Measurements from ENCODE around the gene CDKL4. TPM values are rescaled to one million over a fixed set of nuclear protein-coding genes. Genes with fewer than 3 reads are reported as not detected.
"Not testable (repeated sequence)": the region's sequence is repeated elsewhere in the genome, so short reads cannot be mapped to it uniquely, and the experiment has no call there.

CDKL4 gene
- polyA plus RNA-seq, 10 donors, result 0.08 to 0.52 (median 0.27) TPM; not detected in 3

GRCh38 chr2:39179974-39180960, 63.5 kb downstream of the CDKL4 start:
- no peak for DNase-seq

DNA sequence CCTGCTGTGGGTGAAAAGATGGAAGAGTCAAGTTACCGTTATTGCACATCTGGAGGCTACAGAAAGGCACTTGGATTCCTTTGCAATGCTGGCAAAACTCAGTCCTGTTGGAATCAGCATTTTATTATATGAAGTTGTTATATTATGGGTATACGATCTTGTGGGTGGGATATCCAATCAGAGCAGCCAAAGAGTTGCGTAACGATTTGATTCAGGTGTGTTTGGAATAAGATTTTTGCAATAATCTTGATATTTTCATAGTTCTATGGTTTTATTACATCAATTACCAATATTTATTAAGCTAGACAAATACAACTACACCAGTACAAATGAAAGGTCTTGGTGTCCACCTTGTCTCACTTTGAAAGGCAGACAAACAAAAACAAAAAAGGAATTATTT, 65.0 kb downstream of the CDKL4 start:
- DNase-seq, result no peak

- DNase-seq, result no peak
These were observed 66.8 kb downstream of the CDKL4 start for GRCh38 chr2:39176997-39177396.

GRCh38 chr2:39175026-39175812, 68.6 kb downstream of the CDKL4 start:
- no peak for DNase-seq

DNA sequence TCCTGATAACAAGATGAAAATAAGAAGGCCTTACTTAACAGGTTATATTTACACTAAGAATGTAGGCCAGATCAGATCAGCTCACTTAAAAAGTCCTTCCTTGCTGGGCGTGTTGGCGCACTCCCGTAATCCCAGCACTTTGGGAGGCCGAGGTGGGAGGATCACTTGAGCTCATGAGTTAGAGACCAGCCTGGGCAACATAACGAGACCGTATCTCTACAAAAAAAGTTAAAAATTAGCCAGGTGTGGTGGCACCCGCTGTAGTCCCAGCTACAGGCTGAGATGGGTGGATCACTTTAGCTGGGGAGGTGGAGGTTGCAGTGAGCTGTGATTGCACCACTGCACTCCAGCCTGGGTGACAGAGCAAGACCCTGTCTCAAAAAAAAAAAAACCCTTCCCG, 69.7 kb downstream of the CDKL4 start:
- no peak for DNase-seq

DNA sequence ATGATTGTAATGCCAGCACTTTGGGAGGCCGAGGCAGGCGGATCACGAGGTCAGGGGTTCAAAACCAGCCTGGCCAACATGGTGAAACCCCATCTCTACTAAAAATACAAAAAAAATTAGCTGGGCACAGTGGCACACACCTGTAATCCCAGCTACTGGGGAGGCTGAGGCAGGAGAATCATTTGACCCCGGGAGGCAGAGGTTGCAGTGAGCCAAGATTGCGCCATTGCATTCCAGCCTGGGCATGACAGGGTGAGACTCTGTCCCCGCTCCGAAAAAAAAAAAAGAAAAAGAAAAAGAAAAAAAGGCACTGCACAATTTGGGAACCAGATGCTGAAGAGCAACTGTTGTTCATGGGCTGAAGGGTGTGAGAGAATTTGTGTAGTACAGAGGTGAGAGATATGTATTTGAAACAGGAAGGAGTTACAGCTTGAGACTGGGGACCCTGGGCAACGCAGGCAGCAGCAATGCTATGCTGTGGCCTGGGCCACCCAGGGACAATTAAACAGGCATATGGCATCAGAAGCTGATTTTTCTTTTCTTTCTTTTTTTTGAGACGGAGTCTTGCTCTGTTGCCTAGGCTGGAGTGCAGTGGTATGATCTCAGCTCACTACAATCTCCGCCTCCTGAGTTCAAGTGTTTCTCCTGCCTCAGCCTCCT, 71.6 kb downstream of the CDKL4 start:
- not testable (repeated sequence) for DNase-seq

DNA sequence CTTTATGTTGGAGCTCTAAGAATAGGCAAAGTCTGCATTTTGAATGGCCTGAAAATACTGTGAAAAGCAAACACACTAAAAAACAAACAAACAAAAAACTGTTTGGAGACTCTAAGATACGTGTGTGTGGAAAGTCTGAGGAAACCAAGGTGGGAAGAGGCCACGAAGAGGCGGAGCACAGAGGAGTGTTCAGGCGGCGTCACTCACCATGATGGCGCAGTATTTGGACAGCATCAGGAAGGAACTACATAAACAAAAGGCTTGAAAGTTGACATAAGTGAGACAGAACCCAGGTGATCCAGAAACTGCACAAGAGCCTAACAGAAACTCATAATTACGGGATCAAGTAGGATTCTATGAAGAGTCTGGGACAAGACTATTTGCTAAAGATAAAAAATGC, 72.1 kb downstream of the CDKL4 start:
- no peak for DNase-seq

- DNase-seq, result no peak
These were observed 79.7 kb downstream of the CDKL4 start for GRCh38 chr2:39164089-39164488.

- DNase-seq, result peak; percentile 26 to 82 (median 76)
These were observed 82.8 kb downstream of the CDKL4 start for GRCh38 chr2:39160982-39161381.

GRCh38 chr2:39159283-39159682, 84.5 kb downstream of the CDKL4 start:
- DNase-seq, result no peak

- no peak for DNase-seq
These were observed 85.4 kb downstream of the CDKL4 start for GRCh38 chr2:39158351-39158750.

GRCh38 chr2:39156846-39157245, 86.9 kb downstream of the CDKL4 start:
- no peak for DNase-seq

DNA sequence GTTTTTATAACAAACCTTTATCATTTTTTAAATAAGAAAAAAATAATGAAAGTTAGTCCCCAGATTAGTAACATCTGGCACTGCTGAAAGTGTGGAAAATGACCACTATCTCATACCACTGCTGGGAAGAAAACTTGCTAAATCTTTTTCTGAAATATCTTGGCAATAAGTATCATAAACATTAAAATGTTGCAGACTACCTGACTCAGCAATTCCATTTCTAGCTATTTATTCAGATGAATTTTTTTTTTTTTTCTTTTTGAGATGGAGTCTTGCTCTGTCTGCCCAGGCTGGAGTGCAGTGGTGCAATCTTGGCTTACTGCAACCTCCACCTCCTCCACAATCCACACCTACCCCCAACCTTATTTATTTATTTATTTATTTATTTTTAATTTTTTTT, 87.7 kb downstream of the CDKL4 start:
- peak in 1 of 3 donors; percentile 63 for DNase-seq

GRCh38 chr2:39155573-39155972, 88.2 kb downstream of the CDKL4 start:
- DNase-seq, result not testable (repeated sequence)

GRCh38 chr2:39154944-39155343, 88.8 kb downstream of the CDKL4 start:
- DNase-seq, result no peak

- DNase-seq, result peak in 1 of 3 donors; percentile 55
These were observed 90.5 kb downstream of the CDKL4 start for GRCh38 chr2:39153312-39153711.

DNA sequence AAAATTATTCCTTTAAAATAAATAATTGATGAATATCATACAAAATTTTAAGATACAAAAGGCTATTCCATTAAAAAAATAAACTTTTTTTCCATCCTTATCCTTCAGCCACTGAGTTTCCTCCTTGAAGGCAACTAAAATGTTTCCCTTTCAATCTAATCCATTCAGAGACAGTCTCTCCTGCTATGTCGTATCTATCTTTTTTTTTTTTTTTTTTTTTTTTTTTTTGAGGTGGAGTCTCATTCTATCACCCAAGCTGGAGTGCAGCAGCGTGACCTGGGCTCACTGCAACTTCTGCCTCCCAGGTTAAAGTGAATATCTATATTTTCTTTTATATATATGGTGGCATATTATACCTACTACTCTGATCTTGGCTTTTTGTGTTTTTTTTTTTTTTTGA, 91.3 kb downstream of the CDKL4 start:
- no peak for DNase-seq

DNA sequence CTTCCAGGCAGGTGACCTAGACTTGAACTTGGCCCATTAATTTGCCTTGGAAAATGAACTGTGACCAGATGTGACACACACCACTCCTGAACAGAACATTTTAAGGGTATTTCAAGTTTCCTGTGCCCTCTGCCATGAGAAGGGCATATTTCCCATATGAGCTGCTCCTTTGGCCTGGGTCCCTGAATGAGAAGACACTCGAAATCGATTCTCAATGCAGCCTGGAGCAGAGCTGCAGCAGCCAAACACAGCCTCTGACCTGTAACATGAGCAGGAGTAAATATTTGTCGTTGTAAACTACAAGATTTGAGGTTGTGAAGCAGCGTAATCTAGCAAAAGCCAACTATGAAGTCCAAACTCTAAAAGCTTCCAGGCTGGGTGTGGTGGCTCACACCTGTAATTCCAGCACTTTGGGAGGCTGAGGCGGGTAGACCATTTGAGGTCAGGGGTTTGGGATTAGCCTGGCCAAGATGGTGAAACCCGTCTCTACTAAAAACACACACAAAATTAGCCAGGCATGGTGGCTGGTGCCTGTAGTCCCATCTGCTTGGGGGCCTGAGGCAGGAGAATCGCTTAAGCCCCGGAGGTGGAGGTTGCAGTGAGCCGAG, 92.8 kb downstream of the CDKL4 start:
- DNase-seq, result peak in 1 of 3 donors; percentile 42

- DNase-seq, result no peak
These were observed 93.6 kb downstream of the CDKL4 start for GRCh38 chr2:39150102-39150562.

DNA sequence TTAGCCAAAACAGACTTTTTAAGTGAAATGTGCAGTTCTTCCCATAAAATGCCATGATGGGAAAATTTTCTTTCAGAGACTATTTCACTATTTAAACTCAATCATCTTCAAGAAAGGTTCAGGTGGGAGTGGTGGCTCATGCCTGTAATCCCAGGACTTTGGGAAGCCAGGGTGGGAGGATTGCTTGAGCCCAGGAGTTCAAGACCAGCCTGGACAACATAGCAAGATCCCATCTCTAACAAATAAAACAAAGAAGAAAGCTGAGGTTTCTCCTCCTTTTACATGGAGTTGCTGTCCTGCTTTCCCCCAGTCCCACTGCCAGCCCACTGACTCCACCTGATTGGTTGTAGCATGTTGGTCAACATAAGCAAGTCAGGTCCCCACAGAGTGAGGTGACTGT, 97.1 kb downstream of the CDKL4 start:
- DNase-seq, result no peak

DNA sequence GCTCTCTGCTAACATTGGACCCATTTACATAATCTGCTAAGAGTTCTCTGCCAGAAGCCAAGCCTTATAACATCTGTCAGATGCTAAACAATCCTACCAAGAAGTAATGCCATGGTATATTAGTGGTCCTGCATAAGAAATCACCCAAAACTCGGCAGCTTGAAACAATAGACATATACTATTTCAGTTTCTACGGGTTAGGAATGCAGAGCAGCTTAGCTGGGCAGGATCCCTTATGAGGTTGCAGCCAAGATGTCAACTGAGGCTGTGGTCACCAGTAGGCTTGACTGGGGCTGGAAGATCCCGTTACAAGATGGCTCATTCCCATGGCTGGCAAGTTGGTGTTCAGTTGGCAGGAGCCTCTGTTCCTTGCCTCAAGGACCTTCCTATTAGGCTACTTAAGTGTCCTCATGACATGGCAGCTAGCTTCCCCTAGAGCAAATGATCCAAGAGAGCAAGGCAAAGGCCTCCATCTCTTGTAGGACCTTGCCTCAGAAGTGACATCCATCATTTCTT, 97.8 kb downstream of the CDKL4 start:
- DNase-seq, result no peak
